Suprapubic skin (tissue), 4 donors: ENCODE data around the gene LAPTM5. TPM values are rescaled to one million over a fixed set of nuclear protein-coding genes. Genes with fewer than 3 reads are reported as not detected.

Experiments used
- DNase-seq, 2 donors: peaks; one replicate each; pipeline ENCODE4 v3.0.0-alpha.2; 2019; ENCODE audit warnings: low spot score in 2 of 2
- H3K27ac ChIP-seq: fragments of 200-600 bp; sonication (generic); one replicate; pipeline ENCODE4 v1.5.1; 2019
- H3K27me3 ChIP-seq: fragments of 200-600 bp; sonication (generic); one replicate; pipeline ENCODE4 v1.5.1; 2019
- H3K36me3 ChIP-seq: fragments of 200-600 bp; sonication (generic); one replicate; pipeline ENCODE4 v1.5.1; 2019
- H3K4me1 ChIP-seq: fragments of 200-600 bp; sonication (generic); one replicate; pipeline ENCODE4 v1.5.1; 2019
- H3K4me3 ChIP-seq: fragments of 200-600 bp; sonication (generic); one replicate; pipeline ENCODE4 v1.5.1; 2019; ENCODE audit warnings: mild to moderate bottlenecking
- H3K9me3 ChIP-seq: fragments of 200-600 bp; sonication (generic); one replicate; pipeline ENCODE4 v1.5.1; 2019
- CTCF ChIP-seq, 2 donors: fragments of 200-600 bp in 1 of 2; fragments of 450-650 bp in 1 of 2; sonication (generic) in 1 of 2; IDR thresholded peaks; one replicate each; pipeline ENCODE4 v1.5.1; 2016 to 2019; ENCODE audit warnings: antibody characterized with exemption in 2 of 2, mild to moderate bottlenecking in 1 of 2, moderate library complexity in 1 of 2
- EP300 ChIP-seq: sonication (generic); formaldehyde crosslinking; IDR thresholded peaks from one replicate; pipeline ENCODE4 v1.6.1; 2017; ENCODE audit warnings: antibody characterized with exemption
- POLR2A ChIP-seq, 2 donors: fragments of 450-650 bp; IDR thresholded peaks; one replicate each; pipeline ENCODE4 v1.6.1; 2017; ENCODE audit warnings: antibody characterized with exemption in 2 of 2, mild to moderate bottlenecking in 2 of 2, moderate library complexity in 2 of 2
- POLR2AphosphoS5 ChIP-seq, 3 donors: sonication (generic); formaldehyde crosslinking; IDR thresholded peaks; one replicate each; pipeline ENCODE4 v1.6.1; 2017; ENCODE audit warnings: antibody characterized with exemption in 3 of 3
- WGBS: methylation state at CpG from one replicate; pipeline ENCODE4 v1.1.5; 2018; 5-methylcytosine and 5-hydroxymethylcytosine counted together
- total RNA-seq, 4 donors: library from RNA; depleted of rRNA; stranded (reverse); fragments of >200 nt; gene quantifications; one replicate each; pipeline ENCODE4 v1.1.0, GENCODE V29; 2016

LAPTM5 gene
- total RNA-seq, 4 donors from 2014 or later: 9.9 to 13.7 (median 12.2) TPM

DNA sequence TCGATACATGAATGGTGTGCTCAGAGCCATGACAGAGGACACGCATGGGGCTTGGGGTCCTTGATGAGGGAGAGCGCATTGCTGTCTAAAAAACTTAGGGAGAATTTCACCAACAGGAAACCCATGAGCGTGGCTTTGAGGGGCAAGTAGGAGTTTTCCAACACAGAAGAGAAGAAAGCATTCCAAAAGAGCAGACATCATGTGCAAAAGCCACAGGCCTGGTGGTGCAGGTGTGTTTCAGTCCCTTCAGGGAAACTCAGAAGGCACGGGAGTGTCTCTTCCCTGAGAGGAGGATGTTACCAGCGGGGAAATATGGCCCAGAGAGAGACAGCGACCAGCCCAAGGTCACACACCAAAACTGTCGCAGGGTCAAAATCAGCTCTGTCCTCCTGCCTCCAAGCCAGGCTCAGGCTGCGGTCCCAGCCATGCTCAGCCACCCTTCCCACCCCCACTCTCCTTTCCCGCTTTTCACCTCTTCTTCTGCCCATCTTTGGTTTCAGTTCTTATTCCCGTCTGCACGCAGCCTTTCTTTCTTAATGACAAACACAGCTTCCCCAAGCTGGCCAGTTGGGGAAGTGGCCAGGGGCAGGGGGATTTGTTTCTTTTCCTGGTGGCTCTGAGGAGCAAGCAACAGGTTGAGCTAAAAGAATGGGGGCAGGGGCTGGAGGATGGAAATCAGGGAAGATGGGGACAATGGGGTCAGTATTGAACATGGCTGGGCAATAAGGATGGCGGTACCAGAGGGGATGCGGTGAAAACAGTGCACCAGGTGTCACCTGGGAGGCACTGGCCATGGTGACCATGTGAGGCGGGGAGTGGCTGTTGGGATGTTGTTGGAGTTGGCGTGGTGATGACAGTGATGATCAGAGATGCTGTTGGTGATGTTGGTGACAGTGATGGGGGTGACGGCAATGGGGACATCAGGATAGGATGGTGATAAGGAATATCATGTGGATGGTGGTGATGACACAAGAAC is 10.3 kb downstream of the LAPTM5 start:
- Histone ChIP-seq H3K4me3 (no peak overlapping the region), H3K36me3 (no peaks in the 10 kb centered on the region), H3K4me1 (peaks cover 54% of the 10 kb centered on the region), H3K27me3 (no peaks in the 10 kb centered on the region), H3K9me3 (no peaks in the 10 kb centered on the region), H3K27ac (no peak overlapping the region)
- no peak for DNase-seq
- WGBS: 91% methylated on average over 17 of the region's 17 CpGs
- TF ChIP-seq POLR2A (IDR thresholded peaks at IDR 0.05) (no peak), CTCF (IDR thresholded peaks at IDR 0.05) (no peak), POLR2AphosphoS5 (IDR thresholded peaks at IDR 0.05) (no peak), EP300 (no peak)

DNA sequence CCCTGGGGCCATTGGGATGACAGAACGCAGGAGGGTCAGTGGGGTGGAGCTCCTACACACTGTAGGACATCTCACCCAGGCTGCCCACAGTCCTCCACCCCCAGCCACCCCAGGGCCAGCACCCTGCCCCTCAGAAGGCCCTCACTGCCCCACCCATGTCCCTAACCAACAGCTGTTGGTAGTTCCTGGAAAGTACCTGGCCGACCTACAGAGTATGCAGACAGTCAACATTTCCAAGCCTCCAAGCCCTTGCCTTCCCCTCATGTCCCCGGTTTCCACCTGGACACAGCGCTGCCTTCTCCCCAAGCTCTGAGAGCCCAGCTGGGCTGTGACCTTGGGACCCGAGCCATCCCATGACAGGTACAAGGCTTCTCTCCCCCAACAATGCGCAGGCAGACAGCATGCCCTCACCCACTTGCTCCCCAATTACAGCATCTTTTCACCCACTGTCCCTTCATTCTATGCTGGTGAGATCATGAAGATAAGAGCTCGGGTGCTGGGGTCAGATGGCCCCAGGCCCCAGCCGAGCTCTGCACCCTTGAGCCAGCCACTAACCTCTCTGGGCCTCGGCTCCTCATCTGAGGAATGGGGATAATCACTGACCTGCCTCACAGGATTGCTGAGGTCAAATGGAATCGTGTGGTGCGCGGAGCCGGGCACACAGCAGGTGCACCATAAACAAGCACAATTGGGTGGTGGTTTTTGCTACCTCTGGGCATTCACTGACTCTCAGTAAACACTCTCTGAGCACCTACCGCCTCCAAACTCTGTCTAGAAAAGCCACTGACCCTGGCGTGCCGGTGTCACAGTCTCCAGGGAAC is 11.2 kb downstream of the LAPTM5 start:
- Histone ChIP-seq H3K4me3 (no peak overlapping the region), H3K27me3 (no peaks in the 10 kb centered on the region), H3K4me1 (peaks cover 52% of the 10 kb centered on the region), H3K9me3 (no peaks in the 10 kb centered on the region), H3K27ac (peak overlapping the region; percentile 18), H3K36me3 (no peaks in the 10 kb centered on the region)
- 78% methylated on average over 16 of the region's 16 CpGs for WGBS
- DNase-seq: no peak
- TF ChIP-seq POLR2A (IDR thresholded peaks at IDR 0.05) (no peak), CTCF (IDR thresholded peaks at IDR 0.05) (no peak), POLR2AphosphoS5 (IDR thresholded peaks at IDR 0.05) (no peak)

DNA sequence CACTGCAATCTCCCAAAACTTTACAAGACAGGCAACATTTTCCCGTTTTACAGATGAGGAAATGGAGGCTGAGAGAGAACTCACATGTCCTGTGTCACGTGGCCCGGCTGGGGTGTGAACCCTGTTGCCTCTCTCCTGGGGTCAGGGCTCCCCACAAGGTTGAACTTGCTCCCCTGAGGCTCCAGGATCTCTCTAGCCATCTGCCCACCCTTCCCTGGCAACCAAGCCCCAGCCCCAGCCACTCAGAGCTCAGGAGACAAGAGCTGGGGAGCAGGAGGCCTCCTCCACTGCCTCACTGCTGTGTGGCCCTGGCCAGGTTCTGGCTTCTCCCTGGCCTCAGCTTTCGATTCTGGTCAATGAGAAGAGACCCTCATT is 11.8 kb downstream of the LAPTM5 start:
- H3K36me3 ChIP-seq: no peaks in the 10 kb centered on the region
- no peak overlapping the region for H3K4me3 ChIP-seq
- H3K4me1 ChIP-seq: peaks cover 48% of the 10 kb centered on the region
- WGBS: 81% methylated on average over 3 of the region's 4 CpGs
- DNase-seq: no peak
- peak overlapping the region; percentile 18 for H3K27ac ChIP-seq
- no peak for TF ChIP-seq EP300
- TF ChIP-seq POLR2A (IDR thresholded peaks at IDR 0.05): no peak
- TF ChIP-seq POLR2AphosphoS5 (IDR thresholded peaks at IDR 0.05): no peak
- TF ChIP-seq CTCF (IDR thresholded peaks at IDR 0.05): no peak
- H3K27me3 ChIP-seq: no peaks in the 10 kb centered on the region
- H3K9me3 ChIP-seq: no peaks in the 10 kb centered on the region

DNA sequence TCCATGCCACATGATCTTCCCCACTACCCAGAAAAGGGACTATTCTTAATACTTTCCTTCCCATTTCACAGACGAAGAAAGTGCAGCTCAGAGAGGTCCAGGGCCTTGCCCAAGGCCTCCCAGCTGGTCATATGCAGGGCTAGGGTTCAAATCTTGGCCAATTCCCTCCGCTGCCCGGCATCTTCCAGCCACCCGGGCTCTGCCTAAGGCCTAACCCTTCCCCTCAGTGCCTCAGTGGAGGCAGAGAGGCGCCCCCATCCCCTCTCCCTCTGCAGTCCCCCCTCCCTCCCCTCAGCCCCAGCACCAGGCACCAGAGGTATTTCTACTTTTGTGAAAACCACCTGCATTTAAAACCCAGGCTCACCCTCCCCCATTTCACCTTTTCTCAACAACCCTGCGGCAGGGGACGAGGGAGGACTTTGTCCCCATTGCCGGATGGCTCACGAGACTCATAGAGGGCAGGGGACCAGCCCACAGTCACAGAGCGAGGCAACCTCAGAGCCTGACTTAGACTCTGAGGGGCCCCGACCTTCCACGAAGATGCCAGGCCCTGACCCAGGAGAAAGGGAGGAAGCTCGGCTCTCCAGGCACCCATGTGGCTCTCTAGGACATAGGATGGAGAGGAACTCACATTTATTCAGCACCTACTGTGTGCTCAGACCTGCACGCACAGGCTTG is 12.3 kb downstream of the LAPTM5 start:
- no peaks in the 10 kb centered on the region for H3K9me3 ChIP-seq
- no peak overlapping the region for H3K4me3 ChIP-seq
- H3K27me3 ChIP-seq: no peaks in the 10 kb centered on the region
- TF ChIP-seq EP300 (no peak), POLR2AphosphoS5 (IDR thresholded peaks at IDR 0.05) (no peak), CTCF (IDR thresholded peaks at IDR 0.05) (no peak), POLR2A (IDR thresholded peaks at IDR 0.05) (no peak)
- H3K27ac ChIP-seq: no peak overlapping the region
- H3K4me1 ChIP-seq: peaks cover 45% of the 10 kb centered on the region
- WGBS: 91% methylated on average over 9 of the region's 14 CpGs
- H3K36me3 ChIP-seq: no peaks in the 10 kb centered on the region
- DNase-seq: no peak
